ENCODE measurements around the gene SLC25A6. TPM values are rescaled to one million over a fixed set of nuclear protein-coding genes. Genes with fewer than 3 reads are reported as not detected.

The SLC25A6 gene
- total RNA-seq (2021; fragmentation: NEBNext Ultra II Directional; extraction: Animal tissue kit (Norgen Biotek cat#: 25700)) = 100 to 1,000 TPM; 295 to 345 (median 320) TPM
- long read RNA-seq, transcript SLC25A6-201 (4 exons, 2,062 nt) = major isoform, 1,104 of 1,202 reads
- long read RNA-seq, partial matches to known transcripts = 20 of 1,202 reads
- long read RNA-seq, other reads (novel, unspliced or antisense) = 78 of 1,202 reads

- Mint-ChIP-seq H3K4me3 (peak within 1 kb of the TSS; percentile 95), H3K27me3 (ENCODE audit: insufficient read depth) (peaks cover 6% of the 10 kb centered on the region), H3K4me1 (ENCODE audit: low read depth) (peaks cover 48% of the 10 kb centered on the region), H3K9me3 (no peaks in the 10 kb centered on the region), H3K36me3 (ENCODE audit: low read depth) (peaks cover 35% of the 10 kb centered on the region), H3K27ac (peak within 1 kb of the TSS; percentile 93)
- DNase-seq = peak; percentile 97
- TF ChIP-seq, protein P1, sequence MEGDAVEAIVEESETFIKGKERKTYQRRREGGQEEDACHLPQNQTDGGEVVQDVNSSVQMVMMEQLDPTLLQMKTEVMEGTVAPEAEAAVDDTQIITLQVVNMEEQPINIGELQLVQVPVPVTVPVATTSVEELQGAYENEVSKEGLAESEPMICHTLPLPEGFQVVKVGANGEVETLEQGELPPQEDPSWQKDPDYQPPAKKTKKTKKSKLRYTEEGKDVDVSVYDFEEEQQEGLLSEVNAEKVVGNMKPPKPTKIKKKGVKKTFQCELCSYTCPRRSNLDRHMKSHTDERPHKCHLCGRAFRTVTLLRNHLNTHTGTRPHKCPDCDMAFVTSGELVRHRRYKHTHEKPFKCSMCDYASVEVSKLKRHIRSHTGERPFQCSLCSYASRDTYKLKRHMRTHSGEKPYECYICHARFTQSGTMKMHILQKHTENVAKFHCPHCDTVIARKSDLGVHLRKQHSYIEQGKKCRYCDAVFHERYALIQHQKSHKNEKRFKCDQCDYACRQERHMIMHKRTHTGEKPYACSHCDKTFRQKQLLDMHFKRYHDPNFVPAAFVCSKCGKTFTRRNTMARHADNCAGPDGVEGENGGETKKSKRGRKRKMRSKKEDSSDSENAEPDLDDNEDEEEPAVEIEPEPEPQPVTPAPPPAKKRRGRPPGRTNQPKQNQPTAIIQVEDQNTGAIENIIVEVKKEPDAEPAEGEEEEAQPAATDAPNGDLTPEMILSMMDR (IDR thresholded peaks at IDR 0.05) = peak; percentile 29; the same call in 1 of the 2 replicates
Measured at GRCh38 chrX:1391707-1392375, at the start of gene SLC25A6. TSS of gene SLC25A6 (minus strand) at chrX:1392113. CDS start at chrX:1392009, 104 bp downstream.

GRCh38 chrX:1440506-1440905 lies 48.6 kb upstream of the SLC25A6 start:
- H3K36me3 Mint-ChIP-seq (ENCODE audit: low read depth) = peaks cover 53% of the 10 kb centered on the region
- H3K27ac Mint-ChIP-seq = no peak overlapping the region

DNA sequence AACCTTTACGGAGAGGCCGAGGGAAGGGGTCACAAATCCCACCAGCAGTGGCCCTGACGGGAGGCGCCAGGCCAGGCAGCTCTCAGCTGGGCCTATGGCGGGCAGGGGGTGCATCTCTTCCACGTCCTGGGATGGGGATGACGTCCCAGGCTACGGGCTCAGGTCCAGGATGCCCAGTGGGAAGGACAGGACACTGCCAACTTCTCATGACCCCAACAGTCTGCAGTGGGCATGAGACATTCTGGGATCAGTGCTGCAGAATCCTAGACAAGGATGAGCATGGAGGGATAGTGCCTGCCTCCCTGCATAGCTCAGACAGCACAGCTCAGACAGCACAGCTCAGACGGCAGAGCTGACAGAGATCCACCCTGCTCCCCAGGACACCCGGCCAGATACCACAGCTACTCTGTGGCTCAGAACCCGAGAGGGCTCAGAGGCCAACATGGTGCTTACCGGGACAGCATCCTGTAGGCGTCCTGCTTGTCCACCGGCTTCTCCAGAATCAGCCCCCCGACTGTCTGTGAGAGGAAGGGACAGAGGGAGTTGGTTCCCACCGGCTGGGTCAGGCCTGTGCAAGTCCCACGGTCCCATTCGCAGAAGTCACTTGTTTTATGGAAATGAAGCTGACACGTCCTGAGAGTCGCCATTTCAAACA lies 43.5 kb upstream of the SLC25A6 start:
- H3K36me3 Mint-ChIP-seq (ENCODE audit: low read depth) = peaks cover 27% of the 10 kb centered on the region
- H3K27me3 Mint-ChIP-seq (ENCODE audit: insufficient read depth) = peaks cover under 1% of the 10 kb centered on the region; the same call in 1 of the 2 replicates
- H3K4me3 Mint-ChIP-seq = no peak overlapping the region
- no peak overlapping the region for H3K27ac Mint-ChIP-seq
- no peaks in the 10 kb centered on the region; the same call in 1 of the 2 replicates for H3K9me3 Mint-ChIP-seq
- no peaks in the 10 kb centered on the region for H3K4me1 Mint-ChIP-seq (ENCODE audit: low read depth)
- DNase-seq = no peak
- TF ChIP-seq, protein P1 (IDR thresholded peaks at IDR 0.05) = no peak

More at GRCh38 chrX:1440506-1440905, 48.6 kb upstream of the SLC25A6 start:
- DNase-seq = no peak
- H3K9me3 Mint-ChIP-seq = peaks cover 30% of the 10 kb centered on the region
- TF ChIP-seq, protein P1 (IDR thresholded peaks at IDR 0.05) = no peak
- no peaks in the 10 kb centered on the region for H3K4me1 Mint-ChIP-seq (ENCODE audit: low read depth)
- peaks cover 3% of the 10 kb centered on the region; the same call in 1 of the 2 replicates for H3K27me3 Mint-ChIP-seq (ENCODE audit: insufficient read depth)
- H3K4me3 Mint-ChIP-seq = no peak overlapping the region

DNA sequence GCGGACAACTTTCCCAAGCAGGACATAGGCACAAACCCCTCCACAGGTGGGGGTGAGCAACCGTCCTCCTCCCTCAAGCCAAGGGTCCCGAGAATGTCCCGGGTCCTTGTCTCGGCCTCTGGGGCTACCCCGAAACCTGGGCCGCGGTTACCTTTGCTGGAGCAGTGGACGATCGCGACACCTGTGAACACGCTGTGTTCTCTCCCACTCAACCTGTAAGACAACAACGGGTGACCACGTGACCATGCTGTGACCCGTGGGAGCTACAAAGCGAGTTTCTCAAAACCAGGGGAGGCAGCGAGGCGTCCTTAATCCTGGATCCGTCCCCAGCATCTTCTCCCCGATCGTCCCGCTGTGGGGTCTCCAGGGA lies 42.9 kb upstream of the SLC25A6 start:
- Mint-ChIP-seq H3K27ac (no peak overlapping the region), H3K4me1 (ENCODE audit: low read depth) (no peaks in the 10 kb centered on the region)

GRCh38 chrX:1433646-1434357 lies 41.9 kb upstream of the SLC25A6 start:
- Mint-ChIP-seq H3K9me3 (no peaks in the 10 kb centered on the region; the same call in 1 of the 2 replicates), H3K4me3 (no peak overlapping the region), H3K36me3 (ENCODE audit: low read depth) (peaks cover 24% of the 10 kb centered on the region), H3K4me1 (ENCODE audit: low read depth) (no peaks in the 10 kb centered on the region), H3K27ac (no peak overlapping the region), H3K27me3 (ENCODE audit: insufficient read depth) (peaks cover 2% of the 10 kb centered on the region; the same call in 1 of the 2 replicates)
- DNase-seq = no peak
- TF ChIP-seq, protein P1 (IDR thresholded peaks at IDR 0.05) = no peak

More for the DNA sequence above, 42.9 kb upstream of the SLC25A6 start:
- H3K27me3 Mint-ChIP-seq (ENCODE audit: insufficient read depth) = peaks cover 2% of the 10 kb centered on the region; the same call in 1 of the 2 replicates
- DNase-seq = no peak
- TF ChIP-seq, protein P1 (IDR thresholded peaks at IDR 0.05) = no peak
- H3K4me3 Mint-ChIP-seq = no peak overlapping the region
- H3K36me3 Mint-ChIP-seq (ENCODE audit: low read depth) = peaks cover 27% of the 10 kb centered on the region
- no peaks in the 10 kb centered on the region; the same call in 1 of the 2 replicates for H3K9me3 Mint-ChIP-seq
